ENCODE results near the gene AKIRIN2. TPM values are rescaled to one million over a fixed set of nuclear protein-coding genes. Genes with fewer than 3 reads are reported as not detected.

AKIRIN2 gene
- total and polyA plus RNA-seq, 2 of the 13 experiments (the other 11 are each of a cell fraction or from before 2014, with no cell fraction given): 15.6 to 23.4 TPM

DNA sequence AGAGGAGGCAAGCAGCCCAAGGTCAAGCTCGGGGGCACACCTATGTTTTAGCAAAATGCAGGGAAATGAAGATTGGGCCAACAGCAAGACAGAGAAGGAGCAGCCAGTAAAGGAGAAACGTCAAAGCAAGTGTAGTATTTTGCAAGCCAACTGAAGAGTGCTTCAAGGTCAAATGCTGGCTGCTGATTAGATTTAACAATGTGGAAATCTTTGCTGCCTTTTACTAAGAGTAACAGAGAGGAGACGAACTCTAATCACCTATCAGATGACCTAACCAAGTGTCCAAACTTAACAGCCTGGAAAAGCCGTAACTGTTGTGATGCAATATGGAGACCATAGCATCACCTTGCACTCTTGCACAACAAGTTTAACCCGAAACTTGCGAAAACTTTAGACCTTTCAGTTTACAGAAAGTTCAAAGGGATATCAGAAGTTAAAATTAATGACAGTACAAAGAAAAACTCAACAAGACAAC is 30.4 kb downstream of the AKIRIN2 start (continued):
- TF ChIP-seq YEATS2 (CRISPR knock-in tag; IDR thresholded peaks at IDR 0.05; ENCODE audit: borderline replicate concordance): peak; percentile 39; the same call in 1 of the 2 replicates
- TF ChIP-seq HNF4A (CRISPR knock-in tag; IDR thresholded peaks at IDR 0.05): peak; percentile 99
- TF ChIP-seq CC2D1A (CRISPR knock-in tag; IDR thresholded peaks at IDR 0.05): no peak
- TF ChIP-seq NCOR1 (IDR thresholded peaks at IDR 0.05; ENCODE audit: borderline replicate concordance, low read length): peak; percentile 98
- TF ChIP-seq, protein P1, sequence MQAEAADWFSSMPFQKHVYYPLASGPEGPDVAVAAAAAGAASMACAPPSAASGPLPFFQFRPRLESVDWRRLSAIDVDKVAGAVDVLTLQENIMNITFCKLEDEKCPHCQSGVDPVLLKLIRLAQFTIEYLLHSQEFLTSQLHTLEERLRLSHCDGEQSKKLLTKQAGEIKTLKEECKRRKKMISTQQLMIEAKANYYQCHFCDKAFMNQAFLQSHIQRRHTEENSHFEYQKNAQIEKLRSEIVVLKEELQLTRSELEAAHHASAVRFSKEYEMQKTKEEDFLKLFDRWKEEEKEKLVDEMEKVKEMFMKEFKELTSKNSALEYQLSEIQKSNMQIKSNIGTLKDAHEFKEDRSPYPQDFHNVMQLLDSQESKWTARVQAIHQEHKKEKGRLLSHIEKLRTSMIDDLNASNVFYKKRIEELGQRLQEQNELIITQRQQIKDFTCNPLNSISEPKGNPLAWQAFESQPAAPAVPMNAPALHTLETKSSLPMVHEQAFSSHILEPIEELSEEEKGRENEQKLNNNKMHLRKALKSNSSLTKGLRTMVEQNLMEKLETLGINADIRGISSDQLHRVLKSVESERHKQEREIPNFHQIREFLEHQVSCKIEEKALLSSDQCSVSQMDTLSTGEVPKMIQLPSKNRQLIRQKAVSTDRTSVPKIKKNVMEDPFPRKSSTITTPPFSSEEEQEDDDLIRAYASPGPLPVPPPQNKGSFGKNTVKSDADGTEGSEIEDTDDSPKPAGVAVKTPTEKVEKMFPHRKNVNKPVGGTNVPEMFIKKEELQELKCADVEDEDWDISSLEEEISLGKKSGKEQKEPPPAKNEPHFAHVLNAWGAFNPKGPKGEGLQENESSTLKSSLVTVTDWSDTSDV (CRISPR knock-in tag; IDR thresholded peaks at IDR 0.05): no peak
- TF ChIP-seq, protein P2, sequence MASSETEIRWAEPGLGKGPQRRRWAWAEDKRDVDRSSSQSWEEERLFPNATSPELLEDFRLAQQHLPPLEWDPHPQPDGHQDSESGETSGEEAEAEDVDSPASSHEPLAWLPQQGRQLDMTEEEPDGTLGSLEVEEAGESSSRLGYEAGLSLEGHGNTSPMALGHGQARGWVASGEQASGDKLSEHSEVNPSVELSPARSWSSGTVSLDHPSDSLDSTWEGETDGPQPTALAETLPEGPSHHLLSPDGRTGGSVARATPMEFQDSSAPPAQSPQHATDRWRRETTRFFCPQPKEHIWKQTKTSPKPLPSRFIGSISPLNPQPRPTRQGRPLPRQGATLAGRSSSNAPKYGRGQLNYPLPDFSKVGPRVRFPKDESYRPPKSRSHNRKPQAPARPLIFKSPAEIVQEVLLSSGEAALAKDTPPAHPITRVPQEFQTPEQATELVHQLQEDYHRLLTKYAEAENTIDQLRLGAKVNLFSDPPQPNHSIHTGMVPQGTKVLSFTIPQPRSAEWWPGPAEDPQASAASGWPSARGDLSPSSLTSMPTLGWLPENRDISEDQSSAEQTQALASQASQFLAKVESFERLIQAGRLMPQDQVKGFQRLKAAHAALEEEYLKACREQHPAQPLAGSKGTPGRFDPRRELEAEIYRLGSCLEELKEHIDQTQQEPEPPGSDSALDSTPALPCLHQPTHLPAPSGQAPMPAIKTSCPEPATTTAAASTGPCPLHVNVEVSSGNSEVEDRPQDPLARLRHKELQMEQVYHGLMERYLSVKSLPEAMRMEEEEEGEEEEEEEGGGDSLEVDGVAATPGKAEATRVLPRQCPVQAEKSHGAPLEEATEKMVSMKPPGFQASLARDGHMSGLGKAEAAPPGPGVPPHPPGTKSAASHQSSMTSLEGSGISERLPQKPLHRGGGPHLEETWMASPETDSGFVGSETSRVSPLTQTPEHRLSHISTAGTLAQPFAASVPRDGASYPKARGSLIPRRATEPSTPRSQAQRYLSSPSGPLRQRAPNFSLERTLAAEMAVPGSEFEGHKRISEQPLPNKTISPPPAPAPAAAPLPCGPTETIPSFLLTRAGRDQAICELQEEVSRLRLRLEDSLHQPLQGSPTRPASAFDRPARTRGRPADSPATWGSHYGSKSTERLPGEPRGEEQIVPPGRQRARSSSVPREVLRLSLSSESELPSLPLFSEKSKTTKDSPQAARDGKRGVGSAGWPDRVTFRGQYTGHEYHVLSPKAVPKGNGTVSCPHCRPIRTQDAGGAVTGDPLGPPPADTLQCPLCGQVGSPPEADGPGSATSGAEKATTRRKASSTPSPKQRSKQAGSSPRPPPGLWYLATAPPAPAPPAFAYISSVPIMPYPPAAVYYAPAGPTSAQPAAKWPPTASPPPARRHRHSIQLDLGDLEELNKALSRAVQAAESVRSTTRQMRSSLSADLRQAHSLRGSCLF (CRISPR knock-in tag; IDR thresholded peaks at IDR 0.05; ENCODE audit: borderline replicate concordance): no peak
- TF ChIP-seq, protein P3, sequence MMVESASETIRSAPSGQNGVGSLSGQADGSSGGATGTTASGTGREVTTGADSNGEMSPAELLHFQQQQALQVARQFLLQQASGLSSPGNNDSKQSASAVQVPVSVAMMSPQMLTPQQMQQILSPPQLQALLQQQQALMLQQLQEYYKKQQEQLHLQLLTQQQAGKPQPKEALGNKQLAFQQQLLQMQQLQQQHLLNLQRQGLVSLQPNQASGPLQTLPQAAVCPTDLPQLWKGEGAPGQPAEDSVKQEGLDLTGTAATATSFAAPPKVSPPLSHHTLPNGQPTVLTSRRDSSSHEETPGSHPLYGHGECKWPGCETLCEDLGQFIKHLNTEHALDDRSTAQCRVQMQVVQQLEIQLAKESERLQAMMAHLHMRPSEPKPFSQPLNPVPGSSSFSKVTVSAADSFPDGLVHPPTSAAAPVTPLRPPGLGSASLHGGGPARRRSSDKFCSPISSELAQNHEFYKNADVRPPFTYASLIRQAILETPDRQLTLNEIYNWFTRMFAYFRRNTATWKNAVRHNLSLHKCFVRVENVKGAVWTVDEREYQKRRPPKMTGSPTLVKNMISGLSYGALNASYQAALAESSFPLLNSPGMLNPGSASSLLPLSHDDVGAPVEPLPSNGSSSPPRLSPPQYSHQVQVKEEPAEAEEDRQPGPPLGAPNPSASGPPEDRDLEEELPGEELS (CRISPR knock-in tag; IDR thresholded peaks at IDR 0.05): peak; percentile 100
- no peak for TF ChIP-seq ZFP36 (IDR thresholded peaks at IDR 0.05; ENCODE audit: borderline replicate concordance, low read depth, low read length, partially characterized antibody)
- TF ChIP-seq, protein P4, sequence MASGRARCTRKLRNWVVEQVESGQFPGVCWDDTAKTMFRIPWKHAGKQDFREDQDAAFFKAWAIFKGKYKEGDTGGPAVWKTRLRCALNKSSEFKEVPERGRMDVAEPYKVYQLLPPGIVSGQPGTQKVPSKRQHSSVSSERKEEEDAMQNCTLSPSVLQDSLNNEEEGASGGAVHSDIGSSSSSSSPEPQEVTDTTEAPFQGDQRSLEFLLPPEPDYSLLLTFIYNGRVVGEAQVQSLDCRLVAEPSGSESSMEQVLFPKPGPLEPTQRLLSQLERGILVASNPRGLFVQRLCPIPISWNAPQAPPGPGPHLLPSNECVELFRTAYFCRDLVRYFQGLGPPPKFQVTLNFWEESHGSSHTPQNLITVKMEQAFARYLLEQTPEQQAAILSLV (CRISPR knock-in tag; IDR thresholded peaks at IDR 0.05; ENCODE audit: borderline replicate concordance): no peak
- no peak for TF ChIP-seq RFX1 (IDR thresholded peaks at IDR 0.05)
- peak; percentile 89 for TF ChIP-seq SKI (IDR thresholded peaks at IDR 0.05; ENCODE audit: partially characterized antibody)
- TF ChIP-seq BHLHE40 (IDR thresholded peaks at IDR 0.05; ENCODE audit: low read length): no peak
- TF ChIP-seq ISL2 (CRISPR knock-in tag; IDR thresholded peaks at IDR 0.05): peak; percentile 100
- TF ChIP-seq BORCS8-MEF2B (CRISPR knock-in tag; IDR thresholded peaks at IDR 0.05): 0 out of 2 replicates have a peak, but pooled peaks have one; percentile 31
- no peak for TF ChIP-seq KLF13 (CRISPR knock-in tag; IDR thresholded peaks at IDR 0.05)
- no peak for TF ChIP-seq SP1 (IDR thresholded peaks at IDR 0.05)
- TF ChIP-seq SP1 (CRISPR knock-in tag; IDR thresholded peaks at IDR 0.05): no peak; the same call in 1 of the 2 replicates
- TF ChIP-seq MED8 (CRISPR knock-in tag; IDR thresholded peaks at IDR 0.05; ENCODE audit: insufficient replicate concordance): peak; percentile 91
- TF ChIP-seq, protein P5, sequence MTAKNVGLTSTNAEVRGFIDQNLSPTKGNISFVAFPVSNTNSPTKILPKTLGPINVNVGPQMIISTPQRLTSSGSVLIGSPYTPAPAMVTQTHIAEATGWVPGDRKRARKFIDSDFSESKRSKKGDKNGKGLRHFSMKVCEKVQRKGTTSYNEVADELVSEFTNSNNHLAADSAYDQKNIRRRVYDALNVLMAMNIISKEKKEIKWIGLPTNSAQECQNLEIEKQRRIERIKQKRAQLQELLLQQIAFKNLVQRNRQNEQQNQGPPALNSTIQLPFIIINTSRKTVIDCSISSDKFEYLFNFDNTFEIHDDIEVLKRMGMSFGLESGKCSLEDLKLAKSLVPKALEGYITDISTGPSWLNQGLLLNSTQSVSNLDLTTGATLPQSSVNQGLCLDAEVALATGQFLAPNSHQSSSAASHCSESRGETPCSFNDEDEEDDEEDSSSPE (CRISPR knock-in tag; IDR thresholded peaks at IDR 0.05): no peak
